Neural progenitor cell (in vitro differentiated cells): ENCODE measurements around the gene TRAF3. TPM values are rescaled to one million over a fixed set of nuclear protein-coding genes. Genes with fewer than 3 reads are reported as not detected.

ENCODE experiments used
- DNase-seq: peaks from one replicate; pipeline ENCODE4 v3.0.0-alpha.2; 2016; ENCODE audit warnings: low spot score
- H2AFZ ChIP-seq: fragments of 200-600 bp; sonication (generic); replicated peaks from 2 replicates; pipeline ENCODE4 v1.6.1; 2016; ENCODE audit warnings: antibody characterized with exemption
- H3F3A ChIP-seq: fragments of 200-600 bp; sonication (generic); 2 replicates; pipeline ENCODE4 v1.6.1; 2016; ENCODE audit warnings: antibody characterized with exemption, low read depth
- H3K27ac ChIP-seq: fragments of 200-600 bp; sonication (generic); 2 replicates; pipeline ENCODE4 v1.5.1; 2016; ENCODE audit warnings: mild to moderate bottlenecking
- H3K27me3 ChIP-seq: fragments of 200-600 bp; sonication (generic); 2 replicates; pipeline ENCODE4 v1.6.1; 2016; ENCODE audit warnings: mild to moderate bottlenecking, moderate library complexity
- H3K36me3 ChIP-seq: fragments of 200-600 bp; sonication (generic); 2 replicates; pipeline ENCODE4 v1.5.1; 2016
- H3K4me1 ChIP-seq: fragments of 200-600 bp; sonication (generic); 2 replicates; pipeline ENCODE4 v1.6.1; 2016; ENCODE audit warnings: mixed run types
- H3K4me2 ChIP-seq: fragments of 200-600 bp; sonication (generic); 2 replicates; pipeline ENCODE4 v1.6.1; 2016
- H3K4me3 ChIP-seq: fragments of 200-600 bp; sonication (generic); 2 replicates; pipeline ENCODE4 v1.5.1; 2016
- H3K79me2 ChIP-seq: fragments of 200-600 bp; sonication (generic); 2 replicates; pipeline ENCODE4 v1.6.1; 2016; ENCODE audit warnings: low read depth
- H3K9ac ChIP-seq: fragments of 200-600 bp; sonication (generic); 2 replicates; pipeline ENCODE4 v1.6.1; 2016
- H3K9me3 ChIP-seq: fragments of 200-600 bp; sonication (generic); 2 replicates; pipeline ENCODE4 v1.5.1; 2016; ENCODE audit warnings: low read depth
- H4K20me1 ChIP-seq: fragments of 200-600 bp; sonication (generic); 2 replicates; pipeline ENCODE4 v1.6.1; 2016; ENCODE audit warnings: low read depth
- H3K27ac Mint-ChIP-seq: 3 replicates; pipeline ENCODE4 v1.8.0; 2021; ENCODE audit warnings: mixed read lengths
- H3K27me3 Mint-ChIP-seq: 2 replicates; pipeline ENCODE4 v1.8.0; 2022; ENCODE audit warnings: low read depth, mild to moderate bottlenecking, inconsistent platforms, moderate library complexity, mixed read lengths; ENCODE audit not compliant: insufficient read depth
- H3K36me3 Mint-ChIP-seq: 3 replicates; pipeline ENCODE4 v1.8.0; 2021; ENCODE audit warnings: mixed read lengths
- H3K4me1 Mint-ChIP-seq: 3 replicates; pipeline ENCODE4 v1.8.0; 2021; ENCODE audit warnings: mixed read lengths
- H3K4me3 Mint-ChIP-seq: 3 replicates; pipeline ENCODE4 v1.8.0; 2021; ENCODE audit warnings: mild to moderate bottlenecking, moderate library complexity, mixed read lengths
- H3K9me3 Mint-ChIP-seq: 3 replicates; pipeline ENCODE4 v1.8.0; 2020; ENCODE audit warnings: mixed read lengths
- CTCF ChIP-seq: fragments of 200-600 bp; sonication (generic); IDR thresholded peaks from 2 replicates; pipeline ENCODE4 v1.5.1; 2017; ENCODE audit warnings: antibody characterized with exemption, mild to moderate bottlenecking
- EZH2 ChIP-seq: fragments of 200-600 bp; sonication (generic); IDR thresholded peaks from 2 replicates; pipeline ENCODE4 v1.6.1; 2017; ENCODE audit warnings: antibody characterized with exemption, mild to moderate bottlenecking, moderate library complexity
- EZH2phosphoT487 ChIP-seq: fragments of 200-600 bp; sonication (generic); IDR thresholded peaks from 2 replicates; pipeline ENCODE4 v1.6.1; 2017; ENCODE audit warnings: antibody characterized with exemption
- total RNA-seq: library from RNA; depleted of rRNA; stranded (reverse); fragments of >200 nt; gene quantifications from 2 replicates; pipeline ENCODE4 v1.2.3, GENCODE V29; 2015; ENCODE audit warnings: low replicate concordance

The TRAF3 gene
- total RNA-seq, 1 donor from 2014 or later: 18.1 TPM

- H3K4me1 Mint-ChIP-seq: peaks cover 4% of the 10 kb centered on the region
- TF ChIP-seq CTCF (no peak), EZH2phosphoT487 (no peak), EZH2 (no peak)
- H3K4me2 ChIP-seq: no peak overlapping the region
- no peaks in the 10 kb centered on the region for H3F3A ChIP-seq
- peaks cover under 1% of the 10 kb centered on the region for H3K36me3 Mint-ChIP-seq
- no peaks in the 10 kb centered on the region for H3K4me1 ChIP-seq
- H3K9me3 ChIP-seq: no peaks in the 10 kb centered on the region
- peaks cover 32% of the 10 kb centered on the region for H3K79me2 ChIP-seq
- no peak overlapping the region for H3K27ac Mint-ChIP-seq
- no peak overlapping the region for H3K27ac ChIP-seq
- H3K27me3 ChIP-seq: no peaks in the 10 kb centered on the region
- H4K20me1 ChIP-seq: peaks cover 17% of the 10 kb centered on the region
- H2AFZ ChIP-seq: no peak overlapping the region
- no peak for DNase-seq
- no peak overlapping the region for H3K4me3 ChIP-seq
- H3K27me3 Mint-ChIP-seq: peaks cover 4% of the 10 kb centered on the region
- H3K4me3 Mint-ChIP-seq: no peak overlapping the region
- H3K9ac ChIP-seq: no peak overlapping the region
- H3K9me3 Mint-ChIP-seq: peaks cover 3% of the 10 kb centered on the region
- H3K36me3 ChIP-seq: no peaks in the 10 kb centered on the region
Measured at GRCh38 chr14:102785595-102785963, 8.3 kb downstream of the TRAF3 start.

GRCh38 chr14:102786768-102787167 lies 9.5 kb downstream of the TRAF3 start:
- H3K4me3 ChIP-seq: no peak overlapping the region
- H3K36me3 ChIP-seq: no peaks in the 10 kb centered on the region
- DNase-seq: no peak
- Mint-ChIP-seq H3K27me3 (peaks cover 5% of the 10 kb centered on the region), H3K9me3 (peaks cover 12% of the 10 kb centered on the region), H3K36me3 (peaks cover 9% of the 10 kb centered on the region), H3K4me3 (no peak overlapping the region), H3K27ac (peak overlapping the region; percentile 83), H3K4me1 (peaks cover 4% of the 10 kb centered on the region)
- no peak overlapping the region for H3K9ac ChIP-seq
- no peaks in the 10 kb centered on the region for H3K27me3 ChIP-seq
- peaks cover 17% of the 10 kb centered on the region for H4K20me1 ChIP-seq
- no peaks in the 10 kb centered on the region for H3K9me3 ChIP-seq
- H2AFZ ChIP-seq: no peak overlapping the region
- TF ChIP-seq EZH2 (no peak), CTCF (no peak), EZH2phosphoT487 (no peak)
- no peaks in the 10 kb centered on the region for H3F3A ChIP-seq
- peaks cover 22% of the 10 kb centered on the region for H3K79me2 ChIP-seq
- no peaks in the 10 kb centered on the region for H3K4me1 ChIP-seq
- H3K4me2 ChIP-seq: no peak overlapping the region
- H3K27ac ChIP-seq: no peak overlapping the region

GRCh38 chr14:102789349-102789748 lies 12.1 kb downstream of the TRAF3 start:
- Histone ChIP-seq H3K4me2 (no peak overlapping the region), H3K27me3 (no peaks in the 10 kb centered on the region), H4K20me1 (peaks cover 16% of the 10 kb centered on the region), H3K4me3 (no peak overlapping the region), H3K9me3 (no peaks in the 10 kb centered on the region), H3K36me3 (no peaks in the 10 kb centered on the region), H3K9ac (no peak overlapping the region), H2AFZ (no peak overlapping the region), H3K79me2 (peaks cover 15% of the 10 kb centered on the region), H3K4me1 (no peaks in the 10 kb centered on the region), H3K27ac (no peak overlapping the region), H3F3A (no peaks in the 10 kb centered on the region)
- no peak overlapping the region for H3K27ac Mint-ChIP-seq
- H3K27me3 Mint-ChIP-seq: peaks cover 5% of the 10 kb centered on the region
- peaks cover 4% of the 10 kb centered on the region for H3K4me1 Mint-ChIP-seq
- no peak for TF ChIP-seq EZH2
- no peak for TF ChIP-seq CTCF
- H3K9me3 Mint-ChIP-seq: peaks cover 23% of the 10 kb centered on the region
- DNase-seq: no peak
- no peak overlapping the region for H3K4me3 Mint-ChIP-seq
- peaks cover 20% of the 10 kb centered on the region for H3K36me3 Mint-ChIP-seq
